Heart left ventricle (tissue), 13 donors: ENCODE results near the gene PANX1.

Experiments
- POLR2A ChIP-seq, 2 donors: fragments of 450-650 bp; IDR thresholded peaks; one replicate each; pipeline ENCODE4 v1.6.1; 2017; ENCODE audit warnings: antibody characterized with exemption in 2 of 2, mild to moderate bottlenecking in 2 of 2, moderate library complexity in 2 of 2
- TF ChIP-seq, protein P1 (sequence below), 12 donors: fragments of 200-600 bp; sonication (generic) in 4 of 12; IDR thresholded peaks; one replicate each; pipeline versions ENCODE4 v1.5.0 to v1.8.0; 2018 to 2022; ENCODE audit warnings: antibody characterized with exemption in 12 of 12, mild to moderate bottlenecking in 5 of 12
- donor health status: ischemic (EF 13 %, LVEDD 7.1; RV severe dilation, severe dysfunction).
- donor health status: DM: no; HTN: yes; CAD: no.
- donor health status: DM: no; HTN: no; CAD: no.
- donor health status: ischemic (EF 25% LVEDD 6.9; RV normal size, moderate dysfunction).
- donor health status: ischemic (EF 25% LVEDD 5.7; RV mildly dilated, moderate dysfunction).
- donor health status: ischemic (EF 35%, LVEDD 5.7; RV mildly dilated, moderate dysfunction).
- donor health status: nonischemic (EF 11% LVEDD 7.7; RV severe dilation, severe dysfunction).
- donor health status: DM: yes; HTN: yes; CAD: no.
- donor health status: PGD.
- donor health status: ischemic (EF 29% LVEDD 5.4; RV normal size, mild dysfunction).
- donor health status: nonischemic (EF 23%, LVEDD 6.1; RV moderate dilation, normal function).

DNA sequence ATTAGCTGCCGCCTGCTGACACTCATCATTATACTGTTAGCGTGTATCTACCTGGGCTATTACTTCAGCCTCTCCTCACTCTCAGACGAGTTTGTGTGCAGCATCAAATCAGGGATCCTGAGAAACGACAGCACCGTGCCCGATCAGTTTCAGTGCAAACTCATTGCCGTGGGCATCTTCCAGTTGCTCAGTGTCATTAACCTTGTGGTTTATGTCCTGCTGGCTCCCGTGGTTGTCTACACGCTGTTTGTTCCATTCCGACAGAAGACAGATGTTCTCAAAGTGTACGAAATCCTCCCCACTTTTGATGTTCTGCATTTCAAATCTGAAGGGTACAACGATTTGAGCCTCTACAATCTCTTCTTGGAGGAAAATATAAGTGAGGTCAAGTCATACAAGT lies 51.1 kb downstream of the PANX1 start:
- TF ChIP-seq POLR2A (IDR thresholded peaks at IDR 0.05) = no peak
- TF ChIP-seq, protein P1, sequence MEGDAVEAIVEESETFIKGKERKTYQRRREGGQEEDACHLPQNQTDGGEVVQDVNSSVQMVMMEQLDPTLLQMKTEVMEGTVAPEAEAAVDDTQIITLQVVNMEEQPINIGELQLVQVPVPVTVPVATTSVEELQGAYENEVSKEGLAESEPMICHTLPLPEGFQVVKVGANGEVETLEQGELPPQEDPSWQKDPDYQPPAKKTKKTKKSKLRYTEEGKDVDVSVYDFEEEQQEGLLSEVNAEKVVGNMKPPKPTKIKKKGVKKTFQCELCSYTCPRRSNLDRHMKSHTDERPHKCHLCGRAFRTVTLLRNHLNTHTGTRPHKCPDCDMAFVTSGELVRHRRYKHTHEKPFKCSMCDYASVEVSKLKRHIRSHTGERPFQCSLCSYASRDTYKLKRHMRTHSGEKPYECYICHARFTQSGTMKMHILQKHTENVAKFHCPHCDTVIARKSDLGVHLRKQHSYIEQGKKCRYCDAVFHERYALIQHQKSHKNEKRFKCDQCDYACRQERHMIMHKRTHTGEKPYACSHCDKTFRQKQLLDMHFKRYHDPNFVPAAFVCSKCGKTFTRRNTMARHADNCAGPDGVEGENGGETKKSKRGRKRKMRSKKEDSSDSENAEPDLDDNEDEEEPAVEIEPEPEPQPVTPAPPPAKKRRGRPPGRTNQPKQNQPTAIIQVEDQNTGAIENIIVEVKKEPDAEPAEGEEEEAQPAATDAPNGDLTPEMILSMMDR (IDR thresholded peaks at IDR 0.05) = no peak
